Vagina (tissue), 2 donors: ENCODE measurements around the gene DYDC1.

ENCODE experiments used
- POLR2A ChIP-seq, 2 donors: fragments of 450-650 bp; IDR thresholded peaks; one replicate each; pipeline ENCODE4 v1.6.1; 2017; ENCODE audit warnings: antibody characterized with exemption in 2 of 2, mild to moderate bottlenecking in 2 of 2, moderate library complexity in 2 of 2
- TF ChIP-seq, protein P1 (sequence below), 3 experiments: fragments of 450-650 bp in 2 of 3; fragments of 200-600 bp in 1 of 3; sonication (generic) in 1 of 3; IDR thresholded peaks; one replicate each; pipeline ENCODE4 v1.5.1; 2017 to 2019; ENCODE audit warnings: antibody characterized with exemption in 3 of 3, mild to moderate bottlenecking in 2 of 3, moderate library complexity in 2 of 3

GRCh38 chr10:80323311-80323710 is 33.2 kb downstream of the DYDC1 start:
- TF ChIP-seq POLR2A (IDR thresholded peaks at IDR 0.05) = no peak
- TF ChIP-seq, protein P1, sequence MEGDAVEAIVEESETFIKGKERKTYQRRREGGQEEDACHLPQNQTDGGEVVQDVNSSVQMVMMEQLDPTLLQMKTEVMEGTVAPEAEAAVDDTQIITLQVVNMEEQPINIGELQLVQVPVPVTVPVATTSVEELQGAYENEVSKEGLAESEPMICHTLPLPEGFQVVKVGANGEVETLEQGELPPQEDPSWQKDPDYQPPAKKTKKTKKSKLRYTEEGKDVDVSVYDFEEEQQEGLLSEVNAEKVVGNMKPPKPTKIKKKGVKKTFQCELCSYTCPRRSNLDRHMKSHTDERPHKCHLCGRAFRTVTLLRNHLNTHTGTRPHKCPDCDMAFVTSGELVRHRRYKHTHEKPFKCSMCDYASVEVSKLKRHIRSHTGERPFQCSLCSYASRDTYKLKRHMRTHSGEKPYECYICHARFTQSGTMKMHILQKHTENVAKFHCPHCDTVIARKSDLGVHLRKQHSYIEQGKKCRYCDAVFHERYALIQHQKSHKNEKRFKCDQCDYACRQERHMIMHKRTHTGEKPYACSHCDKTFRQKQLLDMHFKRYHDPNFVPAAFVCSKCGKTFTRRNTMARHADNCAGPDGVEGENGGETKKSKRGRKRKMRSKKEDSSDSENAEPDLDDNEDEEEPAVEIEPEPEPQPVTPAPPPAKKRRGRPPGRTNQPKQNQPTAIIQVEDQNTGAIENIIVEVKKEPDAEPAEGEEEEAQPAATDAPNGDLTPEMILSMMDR (IDR thresholded peaks at IDR 0.05) = no peak
